NOMO-1 treated with dmso at 0.1 percent for 144 hours (cell line): ENCODE data around the gene KIF13A.
"Not testable (repeated sequence)": the region's sequence is repeated elsewhere in the genome, so short reads cannot be mapped to it uniquely, and the experiment has no call there.

Experiments used
- DNase-seq: peaks from one replicate; lab custom pipeline; 2025; ENCODE audit not compliant: unreplicated experiment; lab: John Stamatoyannopoulos, UW

The KIF13A gene

DNA sequence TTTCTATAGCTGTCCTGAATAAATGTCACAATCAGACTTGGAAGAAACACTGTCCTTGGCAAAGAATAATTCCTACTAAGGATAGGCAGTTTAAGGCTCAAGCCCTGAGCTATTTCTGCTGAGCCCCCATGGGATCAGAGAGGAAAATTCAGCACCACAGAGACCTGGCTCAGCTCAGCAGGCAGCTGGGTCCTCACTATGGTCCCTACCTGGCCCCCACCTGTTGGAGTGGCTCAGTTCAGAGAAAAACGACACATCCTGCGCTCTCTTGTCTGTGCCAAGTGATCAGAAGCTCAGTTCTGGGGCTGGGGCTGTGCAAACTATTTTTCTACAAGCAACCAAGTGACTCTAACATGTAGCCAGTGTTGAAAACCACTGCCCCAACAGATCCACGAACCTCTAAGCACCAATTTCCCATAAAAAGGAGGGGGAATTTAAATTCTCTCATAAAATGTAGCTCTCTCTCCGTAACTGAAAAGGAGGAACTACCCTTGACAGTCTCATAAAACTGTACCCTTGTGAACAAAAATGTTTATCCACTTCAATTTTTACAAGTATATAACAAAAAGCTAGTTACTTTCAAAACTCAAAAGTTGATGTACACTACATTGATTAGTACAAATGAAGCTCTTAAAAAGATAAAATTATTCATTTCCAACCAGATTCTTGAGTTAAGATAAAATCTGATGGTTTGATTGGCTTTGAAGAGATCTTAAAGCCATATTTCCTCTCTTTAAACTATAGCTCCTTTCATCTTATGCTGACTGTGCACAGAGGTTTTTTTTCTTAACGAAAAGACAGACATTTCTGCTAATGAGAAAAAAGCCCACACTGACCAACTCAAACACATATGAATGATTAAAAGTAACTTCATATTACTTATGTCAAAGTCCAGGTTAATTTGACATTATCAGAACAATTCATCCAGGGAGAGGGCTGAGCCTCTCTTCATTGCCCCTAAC is 52.0 kb downstream of the KIF13A start:
- DNase-seq, result no peak

DNA sequence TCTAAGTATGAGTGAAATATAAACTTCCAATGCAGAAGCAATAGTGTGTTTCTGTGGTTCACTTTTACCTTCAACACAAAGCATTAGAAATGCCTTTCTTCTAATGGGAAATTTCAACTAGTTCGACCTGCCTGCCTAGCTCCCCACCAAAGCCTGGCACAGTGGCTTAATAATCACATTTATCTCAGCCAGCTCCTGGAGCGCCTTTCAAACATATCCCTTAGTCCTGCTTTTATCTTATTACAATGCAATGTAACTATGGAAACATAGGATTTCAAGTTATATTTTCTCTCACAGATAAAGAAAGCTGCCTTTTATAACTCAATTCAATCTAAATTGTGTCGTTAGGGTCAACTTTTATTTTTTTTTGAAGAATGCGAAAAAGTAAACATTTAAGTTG is 53.7 kb downstream of the KIF13A start:
- no peak for DNase-seq

DNA sequence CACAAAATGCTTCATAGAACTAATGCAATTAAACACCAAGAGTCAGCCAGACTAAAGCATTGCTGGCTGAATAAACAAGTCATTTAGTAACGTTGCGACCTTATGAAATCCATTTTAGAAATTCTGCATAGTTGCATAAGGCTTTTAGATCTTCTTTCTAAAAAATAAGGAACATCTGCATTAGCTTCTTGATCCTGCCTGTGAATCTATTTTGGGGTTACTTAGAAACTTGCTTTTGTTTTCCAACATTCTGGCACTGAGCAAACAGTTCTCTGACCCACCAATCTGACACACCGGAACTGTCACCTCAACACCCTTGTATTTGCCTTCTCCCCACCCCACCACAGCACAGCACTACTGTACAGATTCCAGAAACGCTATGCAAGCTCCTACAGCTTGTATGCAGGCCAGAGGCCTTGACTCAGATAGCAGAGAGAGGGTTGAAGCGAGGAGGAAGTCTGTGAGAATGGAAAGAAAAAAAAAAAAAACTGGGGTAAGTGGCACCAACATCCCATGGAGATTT is 55.0 kb downstream of the KIF13A start:
- peak; percentile 14 for DNase-seq

DNA sequence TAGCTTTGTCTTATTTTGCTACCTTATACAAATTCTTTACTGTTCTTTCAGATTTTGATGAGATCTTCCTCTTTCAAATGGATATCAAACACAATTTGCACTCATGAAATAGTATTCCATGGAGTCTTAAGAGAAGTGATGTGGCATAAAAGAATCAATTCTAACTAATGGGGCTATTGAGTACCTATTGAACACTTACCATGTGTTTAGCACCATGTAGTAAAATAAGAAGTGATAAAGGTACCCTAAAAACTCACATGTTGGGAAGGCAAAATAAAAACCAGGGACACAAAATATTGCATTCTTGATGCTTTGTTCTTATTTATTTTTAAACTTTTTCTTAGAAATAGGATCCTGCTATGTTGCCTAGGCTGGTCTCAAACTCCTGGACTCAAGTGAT is 56.2 kb downstream of the KIF13A start:
- DNase-seq, result no peak

DNA sequence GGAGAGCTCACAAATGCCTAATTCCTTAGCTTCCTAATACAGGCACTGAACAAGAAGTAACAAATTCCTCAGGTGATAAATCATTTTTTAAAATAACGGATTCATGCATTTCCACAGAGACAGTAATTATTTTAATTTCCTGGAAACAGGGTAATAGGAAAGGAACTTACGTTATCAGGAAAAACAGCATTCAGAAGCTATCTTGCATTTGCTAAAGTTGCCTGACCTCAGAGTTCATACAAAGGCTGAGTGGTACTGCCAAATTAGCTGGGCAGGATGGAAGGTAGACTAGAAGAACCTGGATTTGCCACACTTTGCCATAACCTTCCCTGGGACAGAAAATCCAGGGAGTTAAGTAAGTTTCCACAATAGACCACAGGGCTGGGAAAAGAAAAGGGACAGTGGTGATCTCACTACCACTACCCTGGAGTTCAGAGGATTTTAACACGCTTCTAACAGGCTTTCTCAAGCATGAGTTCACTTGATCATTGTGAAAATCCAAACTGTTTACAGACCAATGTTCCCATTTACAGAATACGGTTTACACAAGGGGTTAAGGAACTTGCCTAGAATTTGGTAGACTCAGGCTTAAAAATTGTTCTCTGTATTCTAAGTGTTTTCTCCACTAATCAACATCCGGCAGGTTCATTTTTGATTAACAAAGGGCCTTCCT is 57.0 kb downstream of the KIF13A start:
- DNase-seq, result no peak

DNA sequence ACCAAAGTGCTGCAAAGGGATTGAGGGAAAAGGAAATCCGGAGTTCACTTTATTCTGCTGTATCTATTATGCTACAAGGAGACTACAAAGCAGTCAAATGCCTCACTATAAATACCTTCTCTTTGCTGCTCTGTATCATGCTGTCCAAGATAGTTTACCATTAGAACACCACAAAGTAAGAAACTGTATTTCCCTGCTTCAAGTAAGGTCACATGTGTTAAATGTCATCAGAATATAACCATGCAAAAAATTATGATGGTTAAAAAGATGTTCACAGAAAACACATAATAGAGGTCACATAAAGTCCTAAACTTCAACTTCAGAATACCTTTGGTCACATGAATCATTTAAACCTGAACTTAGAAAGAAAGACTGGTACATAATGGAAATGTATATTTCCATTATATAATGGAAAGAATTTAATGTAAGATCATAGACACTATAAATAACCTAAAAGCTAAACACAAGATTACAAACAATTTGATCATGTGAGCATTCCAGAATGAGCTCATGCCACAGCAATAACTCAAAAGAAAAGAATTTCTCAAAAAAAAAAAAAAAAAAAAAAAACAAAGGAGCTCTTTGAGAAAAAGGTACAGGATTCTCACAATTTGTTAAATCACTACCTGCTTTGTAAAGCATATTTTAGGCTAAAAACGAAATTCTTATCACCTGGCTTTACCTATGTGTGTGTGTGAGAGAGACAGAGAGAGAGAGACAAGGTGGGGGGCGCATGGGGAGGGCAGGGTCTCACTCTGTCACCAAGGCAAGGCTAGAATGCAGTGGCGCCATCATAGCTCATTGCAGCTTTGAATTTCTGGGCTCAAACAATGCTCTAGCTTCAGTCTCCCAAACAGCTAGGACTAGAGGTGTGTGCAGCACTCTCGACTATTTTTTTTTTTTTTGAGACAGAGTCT is 58.7 kb downstream of the KIF13A start:
- DNase-seq, result no peak

DNA sequence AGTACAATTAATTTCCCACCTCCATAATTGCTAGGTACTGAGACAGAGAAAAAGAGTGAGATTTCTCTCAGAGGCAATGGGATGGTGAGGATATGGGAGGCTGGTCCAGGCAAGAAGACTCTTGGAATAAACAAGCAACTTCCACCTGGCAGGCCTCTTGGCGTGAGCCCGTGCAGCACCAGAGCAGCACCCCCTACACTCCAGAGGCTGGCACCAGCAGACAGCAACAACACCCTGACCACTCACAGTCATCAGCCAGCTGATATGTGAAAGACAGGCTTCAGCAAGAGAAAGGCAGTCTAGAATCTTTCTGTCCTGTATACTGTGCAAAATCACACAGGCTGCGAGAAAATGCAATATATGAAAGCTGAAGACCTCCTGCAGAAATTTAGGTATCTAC is 59.7 kb downstream of the KIF13A start:
- DNase-seq, result no peak

DNA sequence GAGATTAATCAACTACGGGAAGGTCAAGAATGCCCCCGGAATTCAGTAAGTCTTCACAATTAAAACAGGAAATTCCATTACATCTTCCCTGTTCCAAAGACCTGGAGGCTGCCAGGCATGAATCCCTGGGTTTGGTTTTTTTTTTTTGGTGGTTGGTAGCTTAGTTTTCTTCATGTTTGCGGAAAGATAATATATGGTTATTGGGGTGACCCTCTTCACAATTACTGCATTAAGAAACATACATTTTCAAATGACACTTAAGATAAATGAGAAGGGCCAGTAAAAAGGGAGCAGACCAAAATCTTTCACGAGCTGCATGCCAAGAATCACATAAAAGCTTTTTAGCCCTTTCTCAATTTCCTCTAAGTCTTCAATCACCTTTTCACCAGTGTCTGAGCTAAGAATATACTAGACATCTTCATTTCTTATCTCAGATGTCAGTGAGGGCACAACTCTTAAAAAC is 64.0 kb downstream of the KIF13A start:
- DNase-seq, result no peak

DNA sequence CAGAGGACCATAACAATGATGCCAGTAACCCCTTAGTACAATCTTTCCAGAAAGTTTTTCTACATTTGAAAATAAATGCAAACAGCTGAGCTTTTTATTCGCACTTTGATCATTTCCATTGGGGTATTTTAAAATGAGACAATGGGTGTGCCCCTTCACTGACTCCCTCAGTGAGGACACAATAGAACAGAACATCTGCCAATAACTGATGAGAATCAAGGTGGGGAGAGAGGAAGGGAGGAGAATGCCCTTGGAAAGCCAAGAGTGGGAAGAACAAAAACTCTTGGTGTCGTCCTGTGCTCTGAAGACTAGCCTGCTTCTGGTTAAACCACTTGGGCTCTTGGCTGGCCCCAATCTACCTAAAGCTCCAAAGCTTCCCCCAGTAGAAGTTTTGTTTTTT is 66.0 kb downstream of the KIF13A start:
- no peak for DNase-seq

DNA sequence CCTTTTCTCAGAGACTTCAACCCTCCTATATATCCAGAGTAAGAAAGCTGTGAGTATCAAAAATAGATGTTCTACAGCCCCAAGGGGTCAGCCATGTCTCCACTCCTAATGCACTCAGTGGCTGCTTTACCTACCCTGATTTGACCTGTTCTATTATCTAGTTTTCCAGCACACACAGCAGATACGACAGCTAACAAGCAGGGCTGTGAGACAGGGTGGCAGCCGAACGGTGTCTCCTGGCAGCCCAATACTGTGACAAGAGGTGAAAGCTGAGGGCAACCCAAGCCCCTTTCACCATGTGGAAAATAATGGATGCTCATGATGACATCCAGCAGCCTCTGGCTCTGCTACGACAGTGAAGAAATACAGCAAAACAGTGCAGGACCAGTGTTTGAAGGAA is 67.9 kb downstream of the KIF13A start:
- no peak for DNase-seq

DNA sequence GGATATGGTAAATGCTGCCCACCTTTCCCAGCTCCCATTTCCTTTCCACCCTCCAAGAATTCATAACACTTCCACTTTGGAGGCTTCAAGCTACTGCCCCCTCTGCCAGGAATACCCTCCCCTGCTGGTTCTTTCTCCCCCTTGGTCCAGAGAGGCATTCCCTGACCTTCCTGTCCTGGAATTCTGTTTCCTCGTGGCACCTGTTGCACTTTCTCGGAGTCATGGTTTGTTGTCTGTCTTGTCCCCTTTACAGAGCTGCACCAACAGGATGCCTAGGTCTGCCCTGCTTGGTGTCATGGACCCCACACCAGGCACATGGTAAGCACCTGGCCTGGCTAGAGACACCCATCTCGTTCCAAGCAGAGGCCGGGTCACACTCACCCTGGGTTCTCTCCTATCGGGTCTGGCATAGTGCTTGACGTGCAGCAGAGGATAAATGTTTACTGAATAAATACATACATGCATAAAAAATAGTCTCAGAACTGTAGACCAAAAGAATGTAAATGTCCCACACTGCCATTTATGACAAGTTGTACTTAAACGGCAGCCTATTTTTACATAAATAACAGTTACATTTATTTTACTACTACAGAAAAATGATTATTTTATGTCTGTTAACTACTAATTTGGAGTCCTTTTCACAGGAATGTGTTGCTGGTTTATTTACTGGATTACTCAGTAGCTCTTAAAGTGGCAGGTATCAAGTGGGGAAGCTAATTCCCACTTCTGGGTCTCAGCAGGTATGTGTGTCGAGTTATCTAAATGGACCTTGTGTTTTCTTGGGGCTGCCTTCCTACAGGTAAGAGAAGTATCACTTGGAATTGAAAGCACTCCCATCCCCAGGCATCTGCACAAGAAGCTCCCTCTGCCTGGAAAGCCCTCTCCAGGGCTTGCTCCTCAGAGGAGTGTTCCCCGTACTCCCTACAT is 69.3 kb downstream of the KIF13A start:
- DNase-seq, result no peak

DNA sequence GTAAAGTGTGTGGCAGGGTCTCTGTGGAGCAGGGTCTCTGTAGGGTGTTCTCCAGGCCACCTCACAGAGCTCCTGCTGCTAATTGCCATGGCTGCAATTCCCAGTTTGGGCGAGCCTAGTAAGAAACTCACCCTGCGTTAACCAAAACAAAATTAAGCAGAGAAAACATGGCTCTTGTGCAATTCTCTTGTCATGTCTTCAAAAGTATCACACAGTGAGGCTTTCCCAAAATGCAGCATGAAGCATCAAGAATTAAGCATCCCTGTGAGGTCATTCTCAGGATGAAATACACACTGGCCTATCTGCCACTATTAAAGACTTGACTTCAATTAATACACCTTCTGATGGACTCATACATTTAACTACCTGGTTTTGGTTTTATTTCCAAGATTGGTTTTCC is 72.8 kb downstream of the KIF13A start:
- DNase-seq, result no peak

DNA sequence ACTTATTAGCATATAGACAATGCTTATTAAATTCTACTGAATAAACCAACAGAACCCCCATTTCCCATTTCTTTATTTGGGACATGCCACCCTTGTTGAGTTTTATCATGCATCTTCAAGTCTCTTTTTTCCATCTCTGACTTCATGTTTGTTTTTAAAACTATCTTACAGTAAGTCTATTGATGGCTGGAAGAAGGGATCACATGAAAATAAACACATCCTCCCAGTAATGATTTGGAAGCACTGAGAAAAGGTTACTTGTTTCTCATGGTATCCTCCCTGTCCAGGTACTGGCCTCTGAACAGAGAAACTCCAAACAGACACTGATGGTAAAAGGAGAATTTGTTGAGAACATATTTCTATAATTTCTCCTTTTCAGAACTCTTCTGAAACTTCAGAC is 74.9 kb downstream of the KIF13A start:
- no peak for DNase-seq

DNA sequence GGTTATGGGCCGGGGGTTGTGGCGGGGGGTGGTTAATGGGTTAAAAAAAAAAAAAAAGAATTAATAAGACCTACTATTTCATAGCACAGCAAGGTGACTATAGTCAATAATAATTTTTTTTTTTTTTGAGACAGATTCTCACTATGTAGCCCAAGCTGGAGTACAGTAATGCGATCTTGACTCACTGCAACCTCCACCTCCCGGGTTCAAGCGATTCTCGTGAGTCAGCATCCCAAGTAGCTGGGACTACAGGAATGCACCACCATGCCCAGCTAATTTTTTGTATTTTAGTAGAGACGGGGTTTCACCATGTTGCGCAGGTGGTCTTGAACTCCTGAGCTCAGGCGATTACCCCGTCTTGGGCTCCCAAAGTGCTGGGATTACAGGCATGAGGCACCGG is 75.8 kb downstream of the KIF13A start:
- not testable (repeated sequence) for DNase-seq

DNA sequence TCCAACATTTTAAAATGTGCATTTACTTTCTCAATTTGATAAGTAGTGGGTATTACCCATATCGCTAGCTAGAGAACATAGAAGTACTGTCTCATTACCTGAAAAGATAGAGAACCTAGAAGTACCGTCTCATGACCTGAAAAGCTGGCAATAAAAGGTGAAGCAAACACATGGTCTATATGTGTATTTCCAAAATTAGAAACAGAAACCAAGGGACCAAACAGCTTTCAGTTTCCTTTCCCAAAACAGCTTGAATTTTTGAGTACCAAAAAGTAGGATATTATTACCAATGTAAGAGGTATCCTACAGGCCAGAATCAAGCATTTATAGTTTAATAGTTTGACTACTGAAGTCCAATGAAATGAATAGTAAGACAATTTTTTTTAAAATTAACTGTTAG is 77.2 kb downstream of the KIF13A start:
- DNase-seq, result no peak

DNA sequence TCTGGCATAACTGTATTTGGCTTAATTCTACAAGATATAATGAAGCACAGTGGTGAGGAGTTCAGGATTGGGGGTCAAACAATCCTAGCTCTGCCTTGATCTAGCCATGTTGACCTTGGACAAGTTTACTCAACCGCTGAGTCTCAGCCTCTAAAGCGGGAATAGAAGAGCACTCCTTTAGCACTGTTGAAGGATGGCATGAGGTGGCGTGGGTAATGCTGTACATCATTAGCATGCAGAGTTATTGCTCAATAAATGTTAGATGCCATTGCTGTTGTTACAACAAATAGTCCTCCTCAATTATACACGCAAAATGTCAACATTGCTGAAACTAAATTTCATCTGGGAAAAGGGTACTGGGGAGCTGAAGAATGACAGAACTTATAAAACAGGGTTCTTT is 78.6 kb downstream of the KIF13A start:
- DNase-seq, result no peak

DNA sequence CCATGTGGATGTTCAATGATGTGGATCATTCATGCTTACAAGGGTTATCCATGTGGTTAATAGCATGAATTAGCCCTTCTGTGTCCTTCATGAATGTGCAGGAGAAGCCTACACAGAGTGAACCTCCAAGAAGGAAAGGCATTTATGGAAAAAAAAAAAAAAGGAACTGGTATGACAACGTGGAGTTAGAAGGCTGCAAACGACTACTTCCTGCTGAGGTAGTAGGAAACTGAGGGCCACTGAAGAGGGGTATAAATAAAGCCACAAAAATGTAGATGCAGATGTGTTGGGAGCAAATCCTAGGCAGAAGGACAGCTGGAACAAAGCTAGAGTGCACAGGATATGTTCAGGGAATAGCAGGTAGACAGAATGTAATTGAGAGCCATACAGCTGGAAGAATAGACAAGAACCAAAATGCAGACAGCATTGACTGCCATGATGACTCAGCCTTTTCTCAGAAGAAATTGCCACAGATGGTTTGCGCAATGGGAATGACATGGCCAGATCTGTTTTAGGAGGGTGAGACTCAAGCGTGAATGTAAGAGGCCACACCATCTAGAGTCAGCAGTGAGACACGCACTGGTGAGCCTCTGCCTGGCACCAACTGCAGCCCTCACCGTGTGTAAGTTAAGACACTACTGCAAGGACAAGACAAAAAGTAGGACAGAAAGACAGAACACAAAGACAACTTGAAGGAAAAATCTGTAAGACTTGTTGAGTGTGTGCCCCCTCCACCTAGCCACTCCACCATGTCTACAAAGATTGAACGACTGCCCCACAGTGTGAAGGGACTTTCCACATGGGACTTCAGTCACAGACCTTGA is 79.8 kb downstream of the KIF13A start:
- peak; percentile 93 for DNase-seq

DNA sequence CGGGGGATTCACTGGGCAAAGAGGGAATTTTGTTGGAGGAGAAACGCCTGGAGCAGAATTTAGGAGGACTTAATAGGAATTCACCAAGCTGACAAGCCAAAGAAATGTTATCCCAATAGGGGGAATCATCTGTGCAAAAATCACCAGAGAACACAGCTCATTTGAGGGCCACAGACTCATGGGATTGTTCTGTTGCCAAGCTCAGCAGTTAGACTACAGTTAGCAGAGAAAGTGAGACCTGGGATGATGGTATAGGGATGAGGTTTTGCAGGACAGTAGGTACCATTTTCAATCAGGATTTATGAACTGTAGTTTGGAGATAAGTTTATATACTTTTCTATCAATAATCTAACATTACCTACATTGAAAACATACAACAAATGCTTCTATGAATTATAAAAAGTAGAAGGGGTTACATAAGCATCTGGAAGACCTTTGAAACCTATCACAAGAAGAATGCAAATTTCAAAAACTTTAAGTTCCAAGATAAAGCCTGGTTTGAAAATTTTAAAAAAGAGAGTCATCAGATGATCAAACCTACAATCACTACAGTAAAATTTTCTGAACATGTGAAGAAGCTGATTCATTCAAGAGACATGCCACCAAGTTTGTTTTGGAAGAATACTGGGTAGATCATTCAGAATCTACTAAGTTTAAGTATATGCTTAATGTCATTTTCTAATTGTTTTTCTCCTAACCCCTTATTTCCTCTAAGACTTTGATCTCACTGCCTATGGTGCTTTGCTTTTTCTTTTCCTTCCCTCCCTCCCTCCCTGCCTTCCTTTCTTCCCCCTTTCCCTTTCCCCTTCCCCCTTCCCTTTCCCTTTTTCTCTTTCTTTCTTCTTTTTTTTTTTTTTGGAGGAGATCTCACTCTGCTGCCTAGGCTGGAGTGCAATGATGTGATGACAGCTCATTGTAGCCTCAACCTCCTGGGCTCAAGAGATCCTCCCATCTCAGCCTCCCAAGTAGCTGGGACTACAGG is 81.5 kb downstream of the KIF13A start:
- no peak for DNase-seq
